Measurements from ENCODE around the gene ANXA4.

The ANXA4 gene

GRCh38 chr2:69767034-69767433 is 25.1 kb downstream of the ANXA4 start:
- TF ChIP-seq REST (IDR thresholded peaks at IDR 0.05; ENCODE audit: insufficient read depth in 1 of 2, low read depth in 2 of 2, low read length in 2 of 2) (no peak), SIN3A (IDR thresholded peaks at IDR 0.05; ENCODE audit: borderline replicate concordance, insufficient read depth, low read length) (no peak), FOXP2 (optimal IDR thresholded peaks at IDR 0.05; ENCODE audit: borderline replicate concordance, extremely low read depth, extremely low read length, insufficient read depth) (no peak), TAF1 (IDR thresholded peaks at IDR 0.05; ENCODE audit: borderline replicate concordance, insufficient read depth, low read length) (no peak), POLR2AphosphoS5 (IDR thresholded peaks at IDR 0.05; ENCODE audit: low read depth, low read length) (no peak)

DNA sequence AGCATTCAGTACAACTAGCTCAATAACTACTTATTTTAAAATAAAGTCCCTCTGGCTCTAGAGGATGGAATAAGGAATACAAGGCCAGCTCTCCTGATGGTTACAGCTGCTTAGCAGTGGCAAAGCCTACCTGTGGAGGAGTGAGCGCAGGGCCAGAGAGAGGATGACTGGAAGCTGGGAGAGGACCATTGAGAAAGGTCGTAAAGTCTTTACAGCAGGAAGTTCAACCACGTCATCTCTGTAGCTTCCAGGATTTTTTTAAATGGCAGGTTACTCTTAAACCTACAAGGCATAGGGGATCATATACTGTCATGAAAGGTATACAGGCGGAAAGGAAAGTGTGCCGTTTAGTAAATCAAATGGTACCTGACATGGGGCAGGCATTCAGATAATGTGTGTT is 26.3 kb downstream of the ANXA4 start:
- TF ChIP-seq SIN3A (IDR thresholded peaks at IDR 0.05; ENCODE audit: borderline replicate concordance, insufficient read depth, low read length) (no peak), FOXP2 (optimal IDR thresholded peaks at IDR 0.05; ENCODE audit: borderline replicate concordance, extremely low read depth, extremely low read length, insufficient read depth) (no peak), POLR2AphosphoS5 (IDR thresholded peaks at IDR 0.05; ENCODE audit: low read depth, low read length) (no peak), REST (IDR thresholded peaks at IDR 0.05; ENCODE audit: insufficient read depth in 1 of 2, low read depth in 2 of 2, low read length in 2 of 2) (no peak), TAF1 (IDR thresholded peaks at IDR 0.05; ENCODE audit: borderline replicate concordance, insufficient read depth, low read length) (no peak)

DNA sequence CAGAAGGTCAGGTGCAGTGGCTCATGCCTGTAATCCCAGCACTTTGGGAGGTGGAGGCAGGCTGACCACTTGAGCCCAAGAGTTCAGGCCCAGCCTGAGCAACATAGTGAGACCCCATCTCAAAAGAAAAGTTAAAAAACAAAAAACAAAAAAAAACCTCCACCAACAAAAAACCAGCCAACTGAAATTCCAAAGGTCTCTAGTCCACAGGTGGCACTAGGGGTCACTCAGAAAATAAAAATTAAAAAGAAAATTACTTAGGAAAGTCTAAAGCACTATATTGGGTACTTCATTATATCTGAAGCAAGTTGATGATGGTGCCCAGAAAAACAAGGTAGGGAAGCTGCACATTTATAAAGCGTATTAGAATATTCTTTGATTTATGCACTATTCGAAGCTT is 26.9 kb downstream of the ANXA4 start:
- TF ChIP-seq POLR2AphosphoS5 (IDR thresholded peaks at IDR 0.05; ENCODE audit: low read depth, low read length), result no peak
- TF ChIP-seq FOXP2 (optimal IDR thresholded peaks at IDR 0.05; ENCODE audit: borderline replicate concordance, extremely low read depth, extremely low read length, insufficient read depth), result no peak
- no peak for TF ChIP-seq TAF1 (IDR thresholded peaks at IDR 0.05; ENCODE audit: borderline replicate concordance, insufficient read depth, low read length)
- no peak for TF ChIP-seq SIN3A (IDR thresholded peaks at IDR 0.05; ENCODE audit: borderline replicate concordance, insufficient read depth, low read length)
- no peak for TF ChIP-seq REST (IDR thresholded peaks at IDR 0.05; ENCODE audit: insufficient read depth in 1 of 2, low read depth in 2 of 2, low read length in 2 of 2)

- TF ChIP-seq TAF1 (IDR thresholded peaks at IDR 0.05; ENCODE audit: borderline replicate concordance, insufficient read depth, low read length), result no peak
- no peak for TF ChIP-seq SIN3A (IDR thresholded peaks at IDR 0.05; ENCODE audit: borderline replicate concordance, insufficient read depth, low read length)
- TF ChIP-seq POLR2AphosphoS5 (IDR thresholded peaks at IDR 0.05; ENCODE audit: low read depth, low read length), result no peak
- no peak for TF ChIP-seq FOXP2 (optimal IDR thresholded peaks at IDR 0.05; ENCODE audit: borderline replicate concordance, extremely low read depth, extremely low read length, insufficient read depth)
- no peak for TF ChIP-seq REST (IDR thresholded peaks at IDR 0.05; ENCODE audit: insufficient read depth in 1 of 2, low read depth in 2 of 2, low read length in 2 of 2)
Measured at GRCh38 chr2:69769272-69769671, 27.3 kb downstream of the ANXA4 start.

GRCh38 chr2:69770193-69770702 is 28.3 kb downstream of the ANXA4 start:
- no peak for TF ChIP-seq FOXP2 (optimal IDR thresholded peaks at IDR 0.05; ENCODE audit: borderline replicate concordance, extremely low read depth, extremely low read length, insufficient read depth)
- no peak for TF ChIP-seq SIN3A (IDR thresholded peaks at IDR 0.05; ENCODE audit: borderline replicate concordance, insufficient read depth, low read length)
- TF ChIP-seq TAF1 (IDR thresholded peaks at IDR 0.05; ENCODE audit: borderline replicate concordance, insufficient read depth, low read length), result no peak
- TF ChIP-seq REST (IDR thresholded peaks at IDR 0.05; ENCODE audit: insufficient read depth in 1 of 2, low read depth in 2 of 2, low read length in 2 of 2), result no peak
- TF ChIP-seq POLR2AphosphoS5 (IDR thresholded peaks at IDR 0.05; ENCODE audit: low read depth, low read length), result no peak

Data from PFSK-1 (cell line).